ENCODE data around the gene ZNF438. TPM values are rescaled to one million over a fixed set of nuclear protein-coding genes. Genes with fewer than 3 reads are reported as not detected.

The ZNF438 gene
- total RNA-seq, 1 donor from 2014 or later = 2.4 TPM

DNA sequence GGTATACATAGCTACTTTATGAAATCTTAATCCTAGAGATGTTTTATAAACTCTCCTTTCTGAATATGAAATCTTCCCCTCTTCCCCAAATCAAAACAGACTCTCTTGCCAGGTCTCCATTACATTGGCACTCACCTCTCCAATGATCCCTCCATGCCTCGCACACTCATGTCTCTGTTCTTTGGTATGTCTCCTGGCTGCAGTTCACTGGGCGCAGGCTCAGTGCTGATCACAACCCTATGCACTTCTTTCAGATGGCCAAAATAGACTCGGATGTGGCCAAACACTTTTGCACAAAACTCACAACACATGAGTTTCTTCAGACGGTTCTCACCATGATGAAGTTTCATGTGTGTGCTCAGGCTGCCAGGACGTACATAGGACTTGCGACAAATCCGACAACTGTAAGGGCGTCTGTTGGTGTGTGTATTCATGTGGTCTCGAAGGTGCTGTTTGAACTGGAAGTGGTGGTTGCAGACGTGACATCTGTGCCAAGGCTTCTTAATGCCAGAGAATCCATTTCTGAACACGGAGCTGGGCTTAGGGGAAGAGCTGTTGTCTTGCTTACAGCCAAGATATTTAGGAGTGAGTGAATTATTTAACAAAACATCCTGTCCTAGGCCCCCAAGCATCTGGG, 183.2 kb downstream of the ZNF438 start:
- no peak for DNase-seq (ENCODE audit: low spot score)

DNA sequence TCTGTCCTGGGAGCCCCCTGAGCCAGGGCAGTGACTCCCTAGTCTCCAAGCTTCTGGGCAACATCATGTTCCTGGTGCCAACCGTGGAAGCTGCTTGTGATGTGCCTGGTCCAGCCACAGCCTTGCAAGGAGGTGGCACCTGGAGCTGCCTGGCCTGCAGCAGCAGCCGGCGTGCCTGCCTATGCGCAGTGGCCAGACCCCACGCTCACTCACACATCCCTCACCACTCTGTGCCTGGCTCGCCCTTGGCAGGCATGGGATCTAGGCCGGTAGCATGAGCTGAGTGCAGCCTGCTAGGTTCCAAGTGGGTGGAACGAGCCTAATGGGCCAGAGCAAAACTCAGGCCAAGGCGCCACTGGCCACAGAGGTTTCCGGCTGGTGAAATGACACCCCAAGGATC, 184.0 kb downstream of the ZNF438 start:
- Mint-ChIP-seq H3K27ac (no peak overlapping the region), H3K9me3 (no peaks in the 10 kb centered on the region), H3K36me3 (ENCODE audit: low read depth) (peaks cover 4% of the 10 kb centered on the region), H3K4me3 (no peak overlapping the region), H3K4me1 (ENCODE audit: low read depth) (no peaks in the 10 kb centered on the region), H3K27me3 (ENCODE audit: insufficient read depth) (no peaks in the 10 kb centered on the region)
- intact Hi-C loops (cut with micrococcal nuclease) = no loop called here
- no peak for DNase-seq (ENCODE audit: low spot score)

More for the DNA sequence above, 183.2 kb downstream of the ZNF438 start:
- Mint-ChIP-seq H3K4me1 (ENCODE audit: low read depth) (no peaks in the 10 kb centered on the region), H3K9me3 (no peaks in the 10 kb centered on the region), H3K4me3 (no peak overlapping the region), H3K36me3 (ENCODE audit: low read depth) (peaks cover 4% of the 10 kb centered on the region), H3K27me3 (ENCODE audit: insufficient read depth) (no peaks in the 10 kb centered on the region), H3K27ac (no peak overlapping the region)
- intact Hi-C loops (cut with micrococcal nuclease) = no loop called here

DNA sequence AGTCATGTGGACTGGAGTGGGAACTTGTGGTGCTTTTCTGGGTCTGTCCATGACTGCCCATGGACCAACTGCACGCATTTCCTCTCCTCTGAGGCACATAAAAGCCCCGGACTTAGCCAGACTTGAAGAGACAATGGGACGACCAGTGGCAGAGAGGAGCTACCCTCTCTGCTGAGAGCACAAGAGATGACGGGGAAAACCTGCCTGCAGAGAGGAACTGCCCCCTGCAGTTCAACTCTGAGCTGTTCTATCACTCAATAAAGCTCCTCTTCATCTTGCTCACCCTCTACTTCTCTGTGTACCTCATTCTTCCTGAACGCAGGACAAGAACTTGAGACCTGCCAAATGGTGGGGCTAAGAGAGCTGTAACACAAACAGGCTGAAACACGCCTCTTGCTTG, 184.5 kb downstream of the ZNF438 start:
- intact Hi-C loops (cut with micrococcal nuclease) = no loop called here
- DNase-seq (ENCODE audit: low spot score) = no peak
- Mint-ChIP-seq H3K27ac (no peak overlapping the region), H3K4me1 (ENCODE audit: low read depth) (no peaks in the 10 kb centered on the region), H3K4me3 (no peak overlapping the region), H3K36me3 (ENCODE audit: low read depth) (peaks cover 4% of the 10 kb centered on the region), H3K9me3 (no peaks in the 10 kb centered on the region), H3K27me3 (ENCODE audit: insufficient read depth) (no peaks in the 10 kb centered on the region)

GRCh38 chr10:30846710-30847109, 185.0 kb downstream of the ZNF438 start:
- Mint-ChIP-seq H3K27ac (no peak overlapping the region), H3K4me1 (ENCODE audit: low read depth) (no peaks in the 10 kb centered on the region), H3K9me3 (no peaks in the 10 kb centered on the region), H3K36me3 (ENCODE audit: low read depth) (peaks cover 4% of the 10 kb centered on the region), H3K4me3 (no peak overlapping the region), H3K27me3 (ENCODE audit: insufficient read depth) (no peaks in the 10 kb centered on the region)
- DNase-seq (ENCODE audit: low spot score) = no peak
- intact Hi-C loops (cut with micrococcal nuclease) = no loop called here

- H3K36me3 Mint-ChIP-seq (ENCODE audit: low read depth) = no peaks in the 10 kb centered on the region
- no peak overlapping the region for H3K4me3 Mint-ChIP-seq
- no peak overlapping the region for H3K27ac Mint-ChIP-seq
- H3K9me3 Mint-ChIP-seq = no peaks in the 10 kb centered on the region
- peaks cover 3% of the 10 kb centered on the region for H3K27me3 Mint-ChIP-seq (ENCODE audit: insufficient read depth)
- intact Hi-C loops (cut with micrococcal nuclease) = no loop called here
- H3K4me1 Mint-ChIP-seq (ENCODE audit: low read depth) = no peaks in the 10 kb centered on the region
- no peak for DNase-seq (ENCODE audit: low spot score)
Observed at GRCh38 chr10:30842894-30843293, 188.8 kb downstream of the ZNF438 start.

GRCh38 chr10:30842185-30842584, 189.5 kb downstream of the ZNF438 start:
- no peaks in the 10 kb centered on the region for H3K36me3 Mint-ChIP-seq (ENCODE audit: low read depth)
- peaks cover 3% of the 10 kb centered on the region for H3K27me3 Mint-ChIP-seq (ENCODE audit: insufficient read depth)
- H3K27ac Mint-ChIP-seq = no peak overlapping the region
- H3K4me1 Mint-ChIP-seq (ENCODE audit: low read depth) = no peaks in the 10 kb centered on the region
- no peak for DNase-seq (ENCODE audit: low spot score)
- no peaks in the 10 kb centered on the region for H3K9me3 Mint-ChIP-seq
- H3K4me3 Mint-ChIP-seq = no peak overlapping the region
- intact Hi-C loops (cut with micrococcal nuclease) = no loop called here

DNA sequence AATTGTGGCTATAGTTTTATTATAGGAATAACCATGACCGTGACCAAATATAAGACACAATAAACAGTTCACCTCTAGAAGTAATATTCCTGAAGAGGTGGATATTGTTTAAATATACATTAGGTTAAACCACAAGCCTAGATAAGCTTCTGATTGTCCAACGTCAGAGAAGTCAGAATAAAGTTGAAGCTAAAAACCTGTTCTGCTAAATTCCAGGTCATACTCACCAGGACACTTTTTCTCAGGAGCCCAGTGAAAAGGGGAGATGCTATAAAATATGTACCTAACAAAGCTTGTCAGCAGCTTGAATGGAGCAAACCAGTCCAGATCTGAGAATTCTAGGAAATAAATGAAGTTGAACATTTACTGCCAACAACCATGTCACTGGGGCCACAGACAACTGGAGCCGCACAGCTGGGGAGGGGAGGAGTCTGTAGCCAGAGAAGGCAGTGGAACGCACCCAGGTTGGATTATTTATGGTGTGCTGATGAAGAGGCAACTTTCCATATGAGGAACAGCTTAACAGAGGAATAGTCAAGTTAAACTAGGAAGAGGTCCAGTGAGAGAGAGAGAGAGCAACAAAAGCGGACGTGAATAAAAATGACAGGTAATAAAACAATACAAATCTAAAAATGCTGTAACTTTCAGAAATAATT, 191.1 kb downstream of the ZNF438 start:
- H3K4me3 Mint-ChIP-seq = no peak overlapping the region
- H3K27me3 Mint-ChIP-seq (ENCODE audit: insufficient read depth) = peaks cover 3% of the 10 kb centered on the region
- no peaks in the 10 kb centered on the region for H3K9me3 Mint-ChIP-seq
- intact Hi-C loops (cut with micrococcal nuclease) = no loop called here
- H3K27ac Mint-ChIP-seq = no peak overlapping the region
- no peaks in the 10 kb centered on the region for H3K4me1 Mint-ChIP-seq (ENCODE audit: low read depth)
- H3K36me3 Mint-ChIP-seq (ENCODE audit: low read depth) = no peaks in the 10 kb centered on the region
- no peak for DNase-seq (ENCODE audit: low spot score)

DNA sequence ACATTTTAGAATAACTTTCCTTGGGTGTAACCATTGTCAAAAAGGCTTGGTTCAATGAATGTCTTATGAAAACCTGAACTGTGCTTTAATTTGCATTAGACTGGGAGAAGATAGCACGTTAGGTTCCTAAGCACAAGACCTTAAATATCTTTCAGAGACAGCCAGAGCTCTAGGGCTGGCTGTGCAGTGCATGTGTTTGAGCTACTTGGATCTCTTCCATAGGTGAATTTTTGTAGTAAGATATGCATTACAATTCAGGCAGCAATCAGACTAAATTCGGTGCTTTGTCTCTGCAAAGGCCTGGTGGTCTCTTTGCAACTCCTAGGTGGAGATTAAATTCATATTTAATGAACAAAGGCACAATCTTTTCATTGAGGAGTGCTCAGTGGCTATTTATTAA, 192.0 kb downstream of the ZNF438 start:
- H3K27me3 Mint-ChIP-seq (ENCODE audit: insufficient read depth) = peaks cover 3% of the 10 kb centered on the region
- DNase-seq (ENCODE audit: low spot score) = no peak
- H3K36me3 Mint-ChIP-seq (ENCODE audit: low read depth) = no peaks in the 10 kb centered on the region
- no peaks in the 10 kb centered on the region for H3K4me1 Mint-ChIP-seq (ENCODE audit: low read depth)
- intact Hi-C loops (cut with micrococcal nuclease) = no loop called here
- no peaks in the 10 kb centered on the region for H3K9me3 Mint-ChIP-seq
- no peak overlapping the region for H3K4me3 Mint-ChIP-seq
- H3K27ac Mint-ChIP-seq = no peak overlapping the region

DNA sequence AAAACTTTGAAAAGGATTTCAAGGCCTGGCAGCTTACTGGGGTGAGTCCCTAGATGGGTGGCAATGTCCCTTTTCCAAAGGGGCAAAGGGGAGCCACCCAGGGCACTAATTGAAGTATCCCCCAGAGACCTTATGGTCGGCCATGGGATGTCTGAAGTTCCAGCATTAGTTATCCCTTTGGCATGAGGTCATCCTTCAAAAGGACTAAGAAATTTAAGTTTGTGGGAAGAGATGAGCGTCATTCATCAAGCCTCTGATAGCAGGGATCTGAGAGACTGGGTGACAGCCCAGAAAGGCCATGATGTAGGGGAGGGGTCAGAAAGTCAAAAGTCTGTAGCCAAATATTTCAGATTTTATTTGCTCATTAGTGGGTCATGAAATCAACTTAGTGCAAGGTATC, 195.3 kb downstream of the ZNF438 start:
- DNase-seq (ENCODE audit: low spot score) = no peak
- H3K36me3 Mint-ChIP-seq (ENCODE audit: low read depth) = no peaks in the 10 kb centered on the region
- H3K9me3 Mint-ChIP-seq = no peaks in the 10 kb centered on the region
- H3K27ac Mint-ChIP-seq = no peak overlapping the region
- H3K4me3 Mint-ChIP-seq = no peak overlapping the region
- H3K27me3 Mint-ChIP-seq (ENCODE audit: insufficient read depth) = peaks cover 7% of the 10 kb centered on the region
- no peaks in the 10 kb centered on the region for H3K4me1 Mint-ChIP-seq (ENCODE audit: low read depth)
- intact Hi-C loops (cut with micrococcal nuclease) = no loop called here

- intact Hi-C loops (cut with micrococcal nuclease) = no loop called here
- H3K4me1 Mint-ChIP-seq (ENCODE audit: low read depth) = no peaks in the 10 kb centered on the region
- no peaks in the 10 kb centered on the region for H3K9me3 Mint-ChIP-seq
- DNase-seq (ENCODE audit: low spot score) = no peak
- H3K36me3 Mint-ChIP-seq (ENCODE audit: low read depth) = no peaks in the 10 kb centered on the region
- H3K4me3 Mint-ChIP-seq = no peak overlapping the region
- no peak overlapping the region for H3K27ac Mint-ChIP-seq
- H3K27me3 Mint-ChIP-seq (ENCODE audit: insufficient read depth) = peaks cover 10% of the 10 kb centered on the region
Observed at GRCh38 chr10:30835146-30835545, 196.5 kb downstream of the ZNF438 start.

- Mint-ChIP-seq H3K27ac (no peak overlapping the region), H3K27me3 (ENCODE audit: insufficient read depth) (peaks cover 10% of the 10 kb centered on the region), H3K36me3 (ENCODE audit: low read depth) (no peaks in the 10 kb centered on the region), H3K9me3 (no peaks in the 10 kb centered on the region), H3K4me1 (ENCODE audit: low read depth) (no peaks in the 10 kb centered on the region), H3K4me3 (no peak overlapping the region)
- intact Hi-C loops (cut with micrococcal nuclease) = no loop called here
- no peak for DNase-seq (ENCODE audit: low spot score)
Observed at GRCh38 chr10:30834651-30835050, 197.0 kb downstream of the ZNF438 start.

GRCh38 chr10:30834153-30834552, 197.5 kb downstream of the ZNF438 start:
- Mint-ChIP-seq H3K4me1 (ENCODE audit: low read depth) (no peaks in the 10 kb centered on the region), H3K27me3 (ENCODE audit: insufficient read depth) (peaks cover 7% of the 10 kb centered on the region), H3K27ac (no peak overlapping the region), H3K9me3 (no peaks in the 10 kb centered on the region), H3K36me3 (ENCODE audit: low read depth) (no peaks in the 10 kb centered on the region), H3K4me3 (no peak overlapping the region)
- intact Hi-C loops (cut with micrococcal nuclease) = no loop called here
- DNase-seq (ENCODE audit: low spot score) = no peak

DNA sequence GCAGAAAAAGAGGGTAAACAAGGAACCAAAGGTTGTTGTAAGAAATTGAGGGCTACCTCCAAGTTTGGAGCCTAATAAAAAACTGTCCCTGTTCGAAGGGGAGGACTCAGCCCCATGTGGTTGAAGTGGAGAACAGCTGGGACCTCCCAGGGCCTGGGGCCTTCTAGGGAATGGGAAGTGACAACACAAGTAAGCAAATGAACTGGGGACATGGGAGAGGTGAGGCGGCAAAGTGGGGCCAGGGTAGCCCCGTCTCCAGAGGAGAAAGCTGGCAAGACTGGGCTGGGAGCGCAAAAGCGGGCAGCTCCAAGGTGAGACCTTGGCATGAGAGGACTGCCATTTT, 198.1 kb downstream of the ZNF438 start:
- Mint-ChIP-seq H3K9me3 (no peaks in the 10 kb centered on the region), H3K4me3 (no peak overlapping the region), H3K27me3 (ENCODE audit: insufficient read depth) (peaks cover 7% of the 10 kb centered on the region), H3K36me3 (ENCODE audit: low read depth) (no peaks in the 10 kb centered on the region), H3K27ac (no peak overlapping the region), H3K4me1 (ENCODE audit: low read depth) (no peaks in the 10 kb centered on the region)
- no peak for DNase-seq (ENCODE audit: low spot score)
- intact Hi-C loops (cut with micrococcal nuclease) = no loop called here

Data from activated T-helper 1 cell treated with anti-CD3 and anti-CD28 coated beads, Interleukin-12 subunit alpha, Interleukin-12 subunit beta, Interleukin-2, Interleukin-4 antibody, amounts not matched to agents 30 ng/mL and 10 ng/mL and 1 ng/mL, durations not matched to agents 14 hours and 24 hours and 36 hours (primary cell).